NCI-H774 (cell line): ENCODE data around the gene NTN5.
"Not testable (repeated sequence)": the region's sequence is repeated elsewhere in the genome, so short reads cannot be mapped to it uniquely, and the experiment has no call there.

Experiments used
- DNase-seq: peaks from one replicate; lab custom pipeline; 2025; lab: John Stamatoyannopoulos, UW

Gene NTN5

DNA sequence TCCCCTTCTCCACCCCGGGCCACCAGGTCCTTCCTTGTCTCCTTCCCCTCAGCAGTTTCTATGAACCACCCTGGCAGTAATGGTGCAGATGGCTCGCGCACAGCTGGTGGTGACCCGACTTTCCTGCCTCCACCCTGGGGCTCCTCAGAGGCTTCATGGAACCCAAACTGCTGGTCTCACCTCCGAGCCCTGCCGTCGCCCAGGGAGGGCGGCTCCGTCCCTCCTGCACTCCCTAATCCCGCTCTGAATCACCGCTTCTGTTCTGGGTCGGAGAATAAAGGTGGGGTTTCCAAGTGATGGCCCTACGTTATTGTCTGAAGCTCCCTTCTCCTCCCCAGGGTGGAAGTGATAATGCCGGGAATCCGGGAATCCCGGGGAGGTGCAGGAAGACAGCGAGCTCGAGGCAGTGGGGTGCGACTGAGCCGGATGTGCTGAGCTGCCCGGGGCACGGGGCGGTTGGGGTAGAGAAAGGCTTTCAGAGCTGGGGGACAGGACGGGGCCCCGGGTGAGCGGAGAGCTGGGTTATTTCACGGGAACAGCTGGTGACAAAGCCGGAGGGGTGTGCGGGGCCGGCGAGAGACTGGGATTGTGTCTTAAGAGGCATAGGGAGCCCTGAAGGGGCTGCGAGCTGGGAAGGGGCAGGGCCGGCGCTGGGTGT, 23.7 kb upstream of the NTN5 start:
- no peak for DNase-seq

DNA sequence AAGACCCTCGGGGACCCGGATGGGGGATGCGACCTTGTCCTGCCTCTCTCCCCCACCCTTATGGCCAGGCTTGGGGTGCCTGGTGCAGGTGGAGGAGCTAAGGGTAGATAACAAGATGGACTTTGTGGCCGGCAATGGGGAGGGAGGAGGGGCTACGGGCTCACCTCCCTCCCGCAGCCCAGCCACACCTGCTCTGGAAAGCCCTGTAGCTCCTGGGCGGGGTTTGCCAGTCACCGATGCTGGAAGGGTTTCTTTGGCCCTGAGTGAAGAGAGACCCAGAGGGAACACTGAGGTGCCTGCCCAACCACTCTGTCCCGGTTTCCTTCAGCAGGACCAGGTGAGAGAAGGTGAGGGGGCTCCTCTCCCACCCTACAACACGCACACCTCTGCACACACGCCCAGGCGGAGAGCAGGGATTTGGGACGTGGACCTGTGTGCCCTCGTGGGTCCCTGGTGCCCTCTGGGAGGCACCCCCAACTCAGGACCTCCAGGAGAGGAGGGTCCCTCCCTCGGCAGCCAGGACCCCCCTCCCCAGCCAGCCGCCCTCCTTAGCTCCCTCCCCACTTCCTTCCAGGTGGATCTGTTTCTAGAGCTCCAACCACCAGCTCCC, 23.0 kb upstream of the NTN5 start, which contains the start of gene FUT2:
Gene FUT2 (plus strand): TSS at position 229 of the 610 bp plus-strand sequence. CDS start 6,986 bp downstream, outside the sequence.
- peak; percentile 70 for DNase-seq

DNA sequence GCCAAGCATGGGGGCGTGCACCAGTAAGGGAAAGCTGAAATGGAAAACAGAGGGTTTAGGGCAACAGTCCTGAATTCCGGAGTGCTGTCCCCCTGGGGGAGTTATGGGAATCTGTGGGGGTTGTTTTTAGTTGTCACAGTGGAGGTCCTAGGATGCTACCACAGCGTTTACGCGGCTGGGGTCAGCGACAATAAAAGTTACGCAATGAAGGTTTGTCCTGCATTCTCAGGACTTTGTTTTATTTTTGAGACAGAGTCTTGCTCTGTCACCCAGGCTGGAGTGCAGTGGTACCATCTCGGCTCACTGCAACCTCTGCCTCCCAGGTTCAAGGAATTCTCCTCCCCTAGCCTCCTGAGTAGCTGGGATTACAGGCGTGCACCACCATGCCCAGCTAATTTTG, 20.8 kb upstream of the NTN5 start:
- not testable (repeated sequence) for DNase-seq

DNA sequence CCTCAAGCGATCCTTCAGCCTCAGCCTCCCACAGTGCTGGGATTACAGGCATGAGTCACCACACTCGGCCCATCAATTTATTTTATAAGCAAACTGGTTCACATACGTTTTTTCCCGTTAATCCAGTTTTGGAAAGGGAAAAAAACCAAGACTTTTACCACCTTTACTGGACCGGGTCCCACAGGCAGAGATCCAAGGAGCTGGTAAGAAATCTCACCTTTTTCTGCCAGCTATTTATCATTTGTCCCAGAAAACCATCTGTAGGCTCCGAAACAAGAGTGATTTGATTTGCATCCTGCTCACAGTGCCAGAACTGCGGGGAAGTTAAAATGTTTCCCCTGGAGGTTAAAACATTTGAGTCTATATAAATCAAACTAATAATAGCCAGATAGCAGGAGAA, 16.6 kb upstream of the NTN5 start:
- DNase-seq = no peak

DNA sequence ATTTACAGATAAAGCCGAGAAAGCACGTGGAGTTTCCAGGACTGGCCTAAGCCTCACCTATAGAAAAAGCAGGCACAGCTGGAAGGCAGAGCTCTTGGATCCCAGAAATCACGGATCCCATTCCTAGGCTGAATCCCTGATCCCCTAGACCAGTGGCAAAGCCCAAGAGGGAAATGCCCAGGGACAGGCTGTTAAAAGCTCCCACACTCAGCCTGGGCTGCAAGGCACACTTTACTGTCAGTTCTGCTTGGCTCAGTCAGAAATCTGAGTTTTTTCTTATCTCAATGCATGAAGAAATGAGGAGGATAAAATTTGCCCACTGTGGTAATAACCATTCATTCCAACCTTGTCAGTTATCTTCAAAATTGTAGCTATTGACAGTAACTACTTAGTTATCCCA, 15.0 kb upstream of the NTN5 start:
- DNase-seq = no peak

DNA sequence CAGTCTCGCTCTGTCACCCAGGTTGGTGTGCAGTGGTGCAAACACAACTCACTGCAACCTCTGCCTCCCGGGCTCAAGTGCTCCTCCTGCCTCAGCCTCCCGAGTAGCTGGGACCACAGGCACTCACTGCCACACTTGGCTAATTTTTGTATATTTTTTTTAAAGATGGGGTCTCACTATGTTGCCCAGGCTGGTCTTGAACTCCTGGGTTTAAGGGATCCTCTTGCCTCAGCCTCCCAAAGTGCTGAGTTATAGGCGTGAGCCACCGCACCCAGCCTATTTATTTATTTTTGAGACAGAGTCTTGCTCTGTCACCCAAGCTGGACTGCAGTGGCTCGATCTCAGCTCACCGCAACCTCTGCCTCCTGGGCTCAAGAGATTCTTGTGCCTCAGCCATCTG, 13.8 kb upstream of the NTN5 start:
- DNase-seq = not testable (repeated sequence)

DNA sequence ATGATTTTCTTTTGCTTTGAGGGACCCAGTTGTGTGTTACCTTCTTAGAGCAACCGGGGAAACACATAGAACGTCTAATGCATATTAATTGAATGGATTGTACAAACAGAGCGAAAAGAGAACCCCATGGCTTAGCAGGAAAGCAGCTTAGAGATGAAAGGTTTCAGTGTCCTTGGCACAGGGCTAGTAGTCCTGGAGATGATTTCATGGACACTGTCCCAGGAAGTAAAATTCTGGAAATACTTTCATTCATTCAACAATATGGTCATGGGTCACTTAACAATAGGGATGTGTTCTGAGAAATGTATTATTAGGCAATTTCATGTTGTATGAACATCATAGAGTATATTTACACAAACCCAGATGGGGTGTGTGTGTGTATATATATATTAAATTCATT, 13.3 kb upstream of the NTN5 start:
- DNase-seq = no peak

DNA sequence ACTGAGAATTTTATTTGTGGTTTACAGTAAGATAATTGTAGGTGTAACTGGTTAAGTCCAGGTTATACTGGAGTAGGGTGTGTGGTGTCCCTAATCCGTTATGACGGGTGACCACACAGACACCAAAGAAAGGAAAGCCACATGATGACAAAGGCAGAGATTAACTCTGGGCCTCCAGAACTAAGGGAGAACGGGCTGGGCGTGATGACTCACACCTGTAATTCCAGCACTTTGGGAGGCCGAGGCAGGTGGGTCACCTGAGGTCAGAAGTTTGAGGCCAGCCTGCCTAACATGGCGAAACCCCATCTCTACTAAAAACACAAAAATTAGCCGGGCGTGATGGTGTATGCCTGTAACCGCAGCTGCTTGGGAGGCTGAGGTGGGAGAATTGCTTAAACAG, 12.8 kb upstream of the NTN5 start:
- no peak for DNase-seq

DNA sequence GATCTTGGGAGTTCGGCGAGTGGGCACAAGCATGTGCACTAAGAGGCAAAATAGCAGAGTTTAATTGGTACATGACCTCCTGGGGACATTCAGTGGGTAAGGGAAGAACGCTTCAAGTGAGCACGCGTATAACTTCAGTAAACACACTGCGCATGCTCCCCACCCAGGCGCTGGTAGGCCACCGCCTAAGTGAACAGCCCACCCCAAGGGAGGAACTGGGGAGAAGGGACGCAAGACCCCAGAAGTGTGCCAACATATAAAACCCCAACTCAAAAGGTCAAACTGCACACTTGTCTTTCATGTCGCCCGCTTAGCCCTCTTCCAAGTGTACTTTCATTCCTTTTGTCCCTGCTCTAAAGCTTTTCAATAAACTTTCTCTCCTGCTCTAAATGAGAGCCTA, 10.5 kb upstream of the NTN5 start:
- no peak for DNase-seq

DNA sequence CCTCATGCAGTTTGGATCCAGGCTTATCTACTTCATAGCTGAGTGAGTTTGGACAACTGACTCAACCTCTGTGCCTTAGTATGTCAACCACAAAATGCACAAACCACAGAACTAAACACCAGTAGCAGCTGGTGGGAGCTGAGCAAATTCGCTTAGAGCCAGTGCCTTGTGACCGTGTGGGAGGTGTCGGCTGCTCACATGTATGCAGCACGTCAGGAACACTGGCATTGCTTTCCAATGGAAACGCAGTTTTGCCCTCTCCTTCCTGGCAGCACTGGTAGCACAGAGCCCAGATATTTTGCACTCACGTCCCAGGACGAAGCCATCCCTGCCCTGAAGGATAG, 8.3 kb upstream of the NTN5 start:
- no peak for DNase-seq

DNA sequence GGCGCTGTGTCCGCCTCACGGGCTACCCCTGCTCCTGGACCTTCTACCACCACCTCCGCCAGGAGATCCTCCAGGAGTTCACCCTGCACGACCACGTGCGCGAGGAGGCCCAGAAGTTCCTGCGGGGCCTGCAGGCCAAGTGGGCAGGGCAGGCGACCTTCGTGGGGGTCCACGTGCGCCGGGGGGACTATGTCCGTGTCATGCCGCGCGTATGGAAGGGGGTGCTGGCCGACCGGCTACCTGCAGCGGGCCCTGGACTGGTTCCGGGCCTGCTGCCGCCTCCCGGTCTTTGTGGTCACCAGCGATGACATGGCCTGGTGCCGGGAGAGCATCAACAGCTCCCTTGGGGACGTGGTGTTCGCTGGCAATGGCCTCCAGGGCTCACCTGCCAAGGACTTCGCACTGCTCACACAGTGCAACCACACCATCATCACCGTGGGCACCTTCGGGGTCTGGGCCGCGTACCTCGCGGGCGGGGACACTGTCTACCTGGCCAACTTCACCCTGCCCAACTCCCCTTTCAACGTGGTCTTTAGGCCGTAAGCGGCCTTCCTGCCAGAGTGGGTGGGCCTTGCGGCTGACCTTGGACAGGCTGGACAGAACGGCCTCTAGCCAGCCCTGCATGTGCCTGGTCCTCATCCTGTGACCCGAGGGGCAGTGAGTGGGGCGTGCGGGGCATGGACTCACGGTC, 7.8 kb upstream of the NTN5 start:
- no peak for DNase-seq

DNA sequence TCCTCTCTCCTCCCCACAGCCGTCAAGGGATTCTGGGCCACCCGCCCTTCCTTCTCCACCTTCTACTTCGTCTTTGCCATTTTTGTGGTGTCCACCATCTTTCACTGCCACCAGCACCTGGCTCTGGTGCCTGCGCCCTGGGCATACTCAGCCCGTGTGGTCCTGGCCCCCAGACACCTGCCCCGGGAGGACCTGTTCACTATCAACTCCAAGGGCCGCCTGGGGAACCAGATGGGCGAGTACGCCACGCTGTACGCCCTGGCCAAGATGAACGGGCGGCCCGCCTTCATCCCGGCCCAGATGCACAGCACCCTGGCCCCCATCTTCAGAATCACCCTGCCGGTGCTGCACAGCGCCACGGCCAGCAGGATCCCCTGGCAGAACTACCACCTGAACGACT, 7.2 kb upstream of the NTN5 start:
- not testable (repeated sequence) for DNase-seq

DNA sequence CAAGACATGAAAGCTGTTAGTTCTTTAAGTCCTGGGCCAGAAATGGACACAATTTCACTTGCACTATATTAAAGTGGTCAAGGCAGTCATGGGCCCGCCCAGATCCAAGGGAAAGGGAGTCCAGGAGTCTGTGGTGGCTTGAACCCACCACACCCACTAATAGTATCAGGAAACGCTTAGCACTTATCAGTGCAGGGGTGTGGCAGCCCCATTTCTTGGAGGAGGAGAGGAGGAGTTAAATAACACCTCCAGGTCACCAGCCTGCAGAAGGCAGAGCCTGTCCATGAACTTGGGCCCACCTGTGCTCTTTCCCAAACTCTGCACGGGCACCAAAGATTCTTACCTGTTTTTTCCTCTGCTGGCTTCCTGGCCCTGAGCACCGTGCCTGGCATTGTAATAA, 5.4 kb upstream of the NTN5 start:
- DNase-seq = no peak

DNA sequence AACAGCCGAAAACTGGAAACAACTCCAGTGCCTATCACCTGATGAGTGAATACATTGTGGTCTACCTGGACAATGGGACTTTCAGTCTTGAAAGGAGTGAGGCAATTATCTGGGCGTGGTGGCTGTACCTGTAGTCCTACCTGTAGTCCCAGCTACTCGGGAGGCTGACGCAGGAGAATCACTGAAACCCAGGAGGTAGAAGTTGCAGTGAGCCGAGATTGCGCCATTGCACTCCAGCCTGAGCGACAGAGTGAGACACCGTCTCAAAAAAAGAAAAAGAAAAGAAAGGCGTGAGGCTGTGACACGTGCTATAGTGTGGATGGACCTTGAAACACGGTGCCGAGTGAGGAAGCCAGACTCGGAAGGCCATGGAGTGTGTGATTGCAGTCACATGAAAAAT, 4.1 kb upstream of the NTN5 start:
- no peak for DNase-seq

DNA sequence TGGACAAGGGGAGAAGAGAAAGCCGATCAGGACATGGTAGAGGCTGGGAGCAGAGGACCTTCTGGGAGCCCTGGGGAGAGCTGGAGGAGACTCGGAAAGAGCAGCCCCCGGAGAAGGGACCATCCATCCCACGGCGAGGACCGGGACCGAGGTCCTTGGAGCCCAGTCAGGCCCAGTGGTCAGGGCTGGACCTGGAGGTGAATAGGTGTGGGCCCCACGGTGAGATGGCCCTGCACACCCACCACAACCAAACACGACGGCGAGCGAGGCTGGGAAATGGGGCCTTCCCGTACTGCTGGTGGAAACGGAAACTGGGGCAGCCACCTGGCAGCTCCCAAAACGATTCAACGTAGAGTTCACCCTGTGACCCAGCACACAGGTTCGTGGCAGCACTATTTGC, 3.7 kb upstream of the NTN5 start:
- DNase-seq = no peak

DNA sequence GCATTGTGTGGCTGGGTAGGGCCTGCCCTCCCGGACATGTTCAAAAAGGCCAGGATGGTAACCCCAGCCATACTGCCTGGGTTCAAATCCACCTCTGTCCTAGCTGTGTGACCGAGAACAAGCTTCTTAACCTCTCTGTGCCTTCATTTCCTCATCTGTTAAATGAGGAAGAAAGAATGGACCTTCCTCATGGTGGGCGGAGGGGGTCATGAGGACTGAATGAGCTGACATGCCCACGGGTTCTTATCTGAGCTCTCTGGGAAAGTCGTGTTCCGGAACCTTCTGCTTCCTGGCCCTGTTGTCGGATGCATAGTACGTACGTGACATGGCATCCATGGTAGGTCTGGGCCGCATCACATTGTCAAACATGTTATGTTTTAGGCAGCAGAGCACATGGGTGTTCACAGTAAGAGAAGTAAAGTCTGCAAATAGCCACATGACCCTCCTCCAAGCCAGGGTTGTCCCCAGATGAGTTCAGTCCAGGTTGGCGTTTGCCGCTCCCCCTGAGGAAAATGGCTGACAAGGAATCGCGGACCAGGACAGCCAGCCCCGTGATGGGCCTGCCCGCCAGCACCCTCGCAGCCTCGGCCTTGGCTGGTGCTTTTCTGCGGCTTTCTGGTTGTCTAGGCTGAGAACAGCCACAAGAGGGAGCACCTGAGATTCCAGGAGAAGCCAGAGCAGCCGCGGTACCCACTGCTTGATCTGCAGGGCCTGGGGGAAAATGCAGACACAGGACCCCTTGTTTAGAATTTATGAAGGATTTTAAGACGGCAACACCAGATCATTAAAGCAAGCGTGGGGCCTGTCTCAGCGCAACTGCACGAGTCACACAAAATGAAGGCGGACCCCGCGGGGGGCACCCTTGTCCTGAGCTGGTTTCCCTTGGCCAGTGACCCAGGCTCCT, 2.4 kb upstream of the NTN5 start:
- DNase-seq = peak; percentile 59

DNA sequence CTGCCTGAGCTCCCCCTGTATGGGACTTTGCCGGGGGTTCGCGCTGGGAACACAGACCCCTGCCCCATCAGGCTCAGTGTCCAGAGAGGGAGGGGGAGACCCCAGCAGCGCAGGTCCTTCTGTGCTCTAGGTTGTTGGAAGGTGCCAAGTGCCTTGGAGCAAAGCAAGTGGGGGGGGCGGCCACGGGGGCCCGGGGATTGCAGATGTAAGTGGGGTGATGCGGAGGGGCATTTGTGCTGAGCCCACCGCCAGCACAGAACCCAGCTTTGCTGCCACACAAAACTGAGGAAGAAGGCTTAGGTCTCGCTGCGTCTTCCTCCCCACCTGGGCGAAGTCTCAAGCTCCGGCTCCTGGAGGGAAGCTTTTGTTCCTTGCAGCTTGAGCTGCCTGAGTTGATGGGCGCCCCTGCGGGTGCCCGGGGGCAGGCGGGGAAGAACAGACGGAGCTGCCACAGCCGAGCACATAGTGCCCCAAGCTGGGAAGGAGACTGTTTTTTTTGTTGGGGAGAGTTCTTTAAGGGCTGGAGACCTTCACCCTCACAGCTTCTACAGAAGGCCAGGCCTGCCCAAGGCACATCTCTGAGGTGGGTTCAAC, 1.5 kb upstream of the NTN5 start:
- no peak for DNase-seq

DNA sequence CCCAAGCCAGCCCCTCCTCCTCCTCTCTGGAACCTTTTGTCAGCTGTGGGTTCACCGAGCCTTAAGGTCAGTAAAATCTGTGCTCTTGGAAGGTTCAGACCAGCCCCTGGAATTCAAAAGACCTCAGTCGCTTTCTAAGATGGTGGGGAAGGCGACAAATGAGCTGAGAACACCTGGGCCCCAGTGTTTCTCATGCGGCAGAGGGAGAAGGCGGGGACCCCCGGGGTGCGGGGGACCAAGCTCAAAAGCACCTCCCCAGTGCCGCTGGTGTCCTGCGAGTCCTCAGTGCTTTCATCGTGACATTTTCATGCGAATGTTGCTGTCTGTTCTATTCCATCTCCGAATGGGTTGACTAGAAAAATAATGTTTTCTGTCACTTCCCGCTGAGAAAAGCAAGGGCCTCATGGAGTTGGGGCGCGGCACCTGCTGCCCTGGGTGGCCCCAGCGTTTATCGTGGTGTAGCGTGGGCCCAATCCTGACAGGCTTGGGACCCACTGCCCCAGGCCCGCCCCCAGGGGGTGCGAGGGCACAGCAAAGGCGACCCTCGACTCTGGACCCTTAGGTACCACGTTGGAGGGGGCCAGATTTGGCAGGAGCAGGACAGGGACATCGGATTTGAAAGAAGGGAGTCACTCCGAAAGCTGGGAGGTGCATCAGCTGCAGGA, 751 bp upstream of the NTN5 start:
- DNase-seq = no peak

DNA sequence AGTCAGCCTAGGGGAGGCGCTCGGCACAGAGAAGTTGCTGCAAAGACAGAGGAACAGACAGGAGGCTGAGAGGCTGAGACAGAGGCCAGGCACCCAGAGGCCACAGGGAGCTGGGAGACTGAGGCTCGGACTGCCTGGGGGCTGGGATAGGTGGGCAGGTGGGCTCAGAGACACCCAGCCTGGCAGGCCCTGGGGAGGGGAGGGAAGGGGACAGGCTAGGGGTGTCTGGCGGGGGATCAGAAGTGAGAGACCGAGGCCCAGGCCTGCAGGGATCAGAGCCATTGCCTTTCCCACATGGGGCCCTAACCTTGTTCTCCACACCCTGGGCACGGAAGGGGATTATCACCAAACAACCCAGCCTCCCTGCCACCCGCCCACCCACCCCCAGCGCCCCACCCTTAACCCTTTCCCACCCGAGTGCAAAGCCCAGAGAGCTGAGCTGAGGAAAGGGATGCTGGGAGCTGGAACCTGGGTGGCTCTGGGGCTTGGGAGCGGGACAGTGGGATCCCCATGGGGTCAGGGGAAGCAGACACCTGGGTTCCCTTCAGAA, 1.3 kb downstream of the NTN5 start:
- DNase-seq = no peak

DNA sequence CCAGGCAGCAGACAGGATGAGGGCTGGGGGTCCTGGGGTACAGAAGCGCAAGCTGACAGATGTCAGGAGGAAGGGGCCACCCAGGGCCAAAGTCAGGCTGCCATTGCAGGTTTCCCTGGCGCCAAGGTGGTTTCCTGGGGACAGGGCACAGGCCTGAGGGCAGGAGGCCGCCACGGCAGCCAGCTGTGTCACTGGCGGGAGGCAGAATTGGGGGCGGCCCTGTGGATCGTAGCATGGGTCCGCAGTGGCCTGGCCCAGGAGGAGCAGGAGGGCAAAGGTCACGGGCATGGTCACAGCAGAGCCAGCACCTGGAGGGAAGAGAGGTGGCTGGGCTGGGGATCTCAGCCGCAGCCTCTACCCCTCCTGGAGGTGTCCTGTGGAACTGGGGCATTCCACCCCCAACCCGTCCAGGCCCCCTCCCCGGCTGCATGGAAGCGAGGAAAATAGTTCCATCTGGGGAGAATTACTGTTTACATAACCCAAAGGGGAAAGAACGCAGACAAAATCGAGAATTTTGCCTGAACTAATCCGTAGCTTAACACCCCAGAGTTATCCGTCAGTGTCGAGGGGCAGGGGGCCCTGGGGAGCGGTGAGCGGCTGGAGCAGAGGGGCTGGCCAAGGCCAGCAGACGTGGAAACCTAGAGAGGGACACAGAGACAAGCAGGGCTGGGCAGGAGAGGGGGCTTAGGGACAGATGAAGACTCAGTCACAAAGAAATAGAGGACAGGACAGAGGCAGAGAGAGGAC, 1.9 kb downstream of the NTN5 start:
- no peak for DNase-seq
